WTC11 (cell line): ENCODE data around the gene EIF2B5. TPM values are rescaled to one million over a fixed set of nuclear protein-coding genes. Genes with fewer than 3 reads are reported as not detected.
A peak's percentile ranks its signal among the peaks of the same experiment; 100 is the strongest.

Source experiments
- ATAC-seq: fragments of 200-7000 bp; cut with Tn5 transposase; 2 replicates; pipeline ENCODE4 v1.10.0; 2021; ENCODE audit warnings: mild to moderate bottlenecking, moderate library complexity
- CTCF ChIA-PET: fragments of 300-600 bp; sonication (Branson Sonifier 250); formaldehyde crosslinking; loops from one replicate; lab custom pipeline; 2021; ENCODE audit warnings: antibody characterized with exemption; lab: Charles Lee
- POLR2A ChIA-PET: fragments of 350-600 bp; sonication (Branson Sonifier 250); formaldehyde crosslinking; loops from one replicate; lab custom pipeline; 2021; ENCODE audit warnings: antibody characterized with exemption; lab: Charles Lee
- DNase-seq: peaks from one replicate; pipeline ENCODE4 v3.0.0; 2021; ENCODE audit warnings: low spot score
- H3K27ac Mint-ChIP-seq: 2 replicates; pipeline ENCODE4 v1.8.0; 2021; ENCODE audit warnings: mixed read lengths
- H3K27me3 Mint-ChIP-seq: 2 replicates; pipeline ENCODE4 v1.8.0; 2021; ENCODE audit warnings: low read depth, mild to moderate bottlenecking, moderate library complexity, mixed read lengths
- H3K36me3 Mint-ChIP-seq: 2 replicates; pipeline ENCODE4 v1.8.0; 2021; ENCODE audit warnings: mixed read lengths
- H3K4me1 Mint-ChIP-seq: 2 replicates; pipeline ENCODE4 v1.8.0; 2022; ENCODE audit warnings: mixed read lengths
- H3K4me3 Mint-ChIP-seq: 2 replicates; pipeline ENCODE4 v1.8.0; 2021; ENCODE audit warnings: mild to moderate bottlenecking, moderate library complexity, mixed read lengths
- H3K9me3 Mint-ChIP-seq: 2 replicates; pipeline ENCODE4 v1.8.0; 2021; ENCODE audit warnings: mixed read lengths
- AFF4 ChIP-seq: sonication (generic); formaldehyde crosslinking; IDR thresholded peaks from 2 replicates; pipeline ENCODE4 v1.8.1; 2023; ENCODE audit warnings: mild to moderate bottlenecking, missing genetic modification reagents, borderline replicate concordance
- ATF6 ChIP-seq: sonication (generic); formaldehyde crosslinking; IDR thresholded peaks from 2 replicates; pipeline ENCODE4 v1.8.1; 2023; ENCODE audit warnings: mild to moderate bottlenecking, missing genetic modification reagents
- CTCF ChIP-seq: fragments of 200-600 bp; IDR thresholded peaks from 2 replicates; pipeline ENCODE4 v1.8.0; 2022; ENCODE audit warnings: antibody characterized with exemption
- ELF4 ChIP-seq: sonication (generic); formaldehyde crosslinking; IDR thresholded peaks from 2 replicates; pipeline ENCODE4 v1.8.1; 2022; ENCODE audit warnings: low read depth, mild to moderate bottlenecking, moderate library complexity, missing genetic modification reagents
- FOXK1 ChIP-seq: sonication (generic); formaldehyde crosslinking; IDR thresholded peaks from 2 replicates; pipeline ENCODE4 v1.8.0; 2022; ENCODE audit warnings: mild to moderate bottlenecking, moderate library complexity, missing genetic modification reagents
- MAX ChIP-seq: sonication (generic); formaldehyde crosslinking; IDR thresholded peaks from 2 replicates; pipeline ENCODE4 v1.8.0; 2022; ENCODE audit warnings: mild to moderate bottlenecking, missing genetic modification reagents
- SOX15 ChIP-seq: fragments of 250-450 bp; sonication (Bioruptor Pico); IDR thresholded peaks from 2 replicates; pipeline ENCODE4 v1.9.0; 2021; ENCODE audit warnings: mild to moderate bottlenecking
- STAT6 ChIP-seq: sonication (generic); formaldehyde crosslinking; conservative IDR thresholded peaks from 2 replicates; pipeline ENCODE4 v1.8.1; 2023; ENCODE audit warnings: mild to moderate bottlenecking, low read depth, missing genetic modification reagents, moderate library complexity
- TEAD4 ChIP-seq: sonication (generic); formaldehyde crosslinking; IDR thresholded peaks from 2 replicates; pipeline ENCODE4 v1.8.0; 2022; ENCODE audit warnings: mild to moderate bottlenecking, missing genetic modification reagents
- ZNF317 ChIP-seq: sonication (generic); formaldehyde crosslinking; IDR thresholded peaks from 2 replicates; pipeline ENCODE4 v1.8.1; 2023; ENCODE audit warnings: low read depth, mild to moderate bottlenecking, moderate library complexity, missing genetic modification reagents, borderline replicate concordance
- ZNF532 ChIP-seq: fragments of 250-450 bp; sonication (Bioruptor Pico); IDR thresholded peaks from 2 replicates; pipeline ENCODE4 v1.9.0; 2021; ENCODE audit warnings: mild to moderate bottlenecking, borderline replicate concordance
- ZNF671 ChIP-seq: fragments of 250-450 bp; sonication (Bioruptor Pico); IDR thresholded peaks from 2 replicates; pipeline ENCODE4 v1.8.0; 2021; ENCODE audit warnings: mild to moderate bottlenecking
- total RNA-seq: library from RNA; stranded (reverse); gene quantifications from 3 replicates; pipeline ENCODE4 v1.2.3, GENCODE V29; 2021

EIF2B5 gene
- total RNA-seq, 1 experiment from 2014 or later = 42.3 TPM

GRCh38 chr3:184177331-184177731 lies 42.2 kb downstream of the EIF2B5 start (continued):
- TF ChIP-seq AFF4 (CRISPR knock-in tag) (no peak), STAT6 (CRISPR knock-in tag) (no peak)

- Mint-ChIP-seq H3K36me3 (peaks cover 50% of the 10 kb centered on the region), H3K27me3 (no peaks in the 10 kb centered on the region), H3K4me1 (peaks cover 28% of the 10 kb centered on the region), H3K27ac (peak overlapping the region; percentile 86; the same call in 1 of the 2 replicates), H3K9me3 (no peaks in the 10 kb centered on the region), H3K4me3 (peak overlapping the region; percentile 97; the same call in 1 of the 2 replicates)
- CTCF ChIA-PET = interaction anchor here (1.6 kb wide), 1 partner anchor 273 kb away, joined by 9 read pairs; no protein-coding TSS in a partner anchor
- DNase-seq = no peak
- no peak for TF ChIP-seq ELF4 (CRISPR knock-in tag)
- TF ChIP-seq ZNF317 (CRISPR knock-in tag) = no peak
- no peak for TF ChIP-seq TEAD4 (CRISPR knock-in tag)
- no peak for TF ChIP-seq ATF6 (CRISPR knock-in tag)
- no peak for TF ChIP-seq ZNF532 (CRISPR knock-in tag)
- no peak for TF ChIP-seq CTCF
- no peak for TF ChIP-seq ZNF671 (CRISPR knock-in tag)
- no peak for TF ChIP-seq SOX15 (CRISPR knock-in tag)
- TF ChIP-seq MAX (CRISPR knock-in tag) = no peak
- TF ChIP-seq AFF4 (CRISPR knock-in tag) = no peak
- no peak for TF ChIP-seq FOXK1 (CRISPR knock-in tag)
- no peak for ATAC-seq
- POLR2A ChIA-PET = no interaction called here
These were observed 42.7 kb downstream of the EIF2B5 start for GRCh38 chr3:184177767-184178306.
